Spleen (tissue), 7 donors: ENCODE measurements around the gene KCNC1.

Experiments used
- CTCF ChIP-seq, 11 experiments: fragments of 200-600 bp in 7 of 11; fragments of 450-650 bp in 4 of 11; sonication (generic) in 4 of 11; IDR thresholded peaks in 8 of 11; conservative IDR thresholded peaks in 3 of 11; 1 replicate in 7 of 11; 2 replicates in 4 of 11; pipeline versions ENCODE4 v1.4.0 to v1.8.0; 2016 to 2021; ENCODE audit warnings: antibody characterized with exemption in 11 of 11, inconsistent platforms in 4 of 11, mild to moderate bottlenecking in 1 of 11
- POLR2A ChIP-seq, 3 donors: fragments of 450-650 bp; IDR thresholded peaks; one replicate each; pipeline ENCODE4 v1.5.1; 2017; ENCODE audit warnings: antibody characterized with exemption in 3 of 3, mild to moderate bottlenecking in 1 of 3
- POLR2AphosphoS5 ChIP-seq, 3 donors: sonication (generic); formaldehyde crosslinking; IDR thresholded peaks; one replicate each; pipeline ENCODE4 v1.5.1; 2017; ENCODE audit warnings: antibody characterized with exemption in 3 of 3
- donor health status: DM: no; HTN: no; CAD: no; lungs with moderate emphysema.
- donor health status: DM: no; HTN: no; CAD: no.
- donor health status: DM: no; HTN: no; CAD: no.

DNA sequence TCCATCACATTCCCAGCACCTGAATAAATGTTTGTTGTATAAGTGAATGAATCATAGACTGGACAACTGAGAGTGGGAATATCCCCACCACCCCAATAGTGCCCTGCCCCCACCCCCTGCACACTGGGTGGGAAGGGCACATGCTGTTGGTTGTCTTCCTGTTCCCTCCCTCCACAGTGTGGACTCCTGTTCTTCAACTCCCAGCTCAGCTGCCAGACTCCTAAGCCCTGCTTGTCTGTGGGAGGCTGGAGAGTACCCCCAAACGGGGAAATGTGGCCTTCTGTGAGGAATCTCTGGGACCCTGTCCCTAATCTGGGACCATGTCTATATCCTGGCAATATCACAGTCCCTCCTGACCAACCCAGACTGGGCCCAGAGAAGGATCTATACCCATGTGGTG lies 20.7 kb upstream of the KCNC1 start:
- TF ChIP-seq CTCF (IDR thresholded peaks at IDR 0.05 in 8 of 11, conservative IDR thresholded peaks at IDR 0.05 in 3 of 11) (no peak), POLR2AphosphoS5 (IDR thresholded peaks at IDR 0.05) (no peak), POLR2A (IDR thresholded peaks at IDR 0.05) (no peak)
